Progenitor cell of endocrine pancreas (in vitro differentiated cells): ENCODE results near the gene ZBTB49. TPM values are rescaled to one million over a fixed set of nuclear protein-coding genes. Genes with fewer than 3 reads are reported as not detected.
"Not testable (repeated sequence)": the region's sequence is repeated elsewhere in the genome, so short reads cannot be mapped to it uniquely, and the experiment has no call there.

Experiments used
- DNase-seq: peaks from one replicate; pipeline ENCODE4 v3.0.0; 2021; ENCODE audit warnings: low spot score; ENCODE audit not compliant: unreplicated experiment
- H3K27ac Mint-ChIP-seq: 2 replicates; pipeline ENCODE4 v1.8.0; 2021; ENCODE audit warnings: mild to moderate bottlenecking, moderate library complexity, mixed read lengths
- H3K27me3 Mint-ChIP-seq: 2 replicates; pipeline ENCODE4 v1.8.0; 2021; ENCODE audit warnings: mixed read lengths
- H3K36me3 Mint-ChIP-seq: 2 replicates; pipeline ENCODE4 v1.8.0; 2022; ENCODE audit warnings: mixed read lengths; ENCODE audit not compliant: insufficient read depth
- H3K4me1 Mint-ChIP-seq: 2 replicates; pipeline ENCODE4 v1.8.0; 2021; ENCODE audit warnings: low read depth, mixed read lengths
- H3K4me3 Mint-ChIP-seq: 2 replicates; pipeline ENCODE4 v1.8.0; 2021; ENCODE audit warnings: low read depth, mild to moderate bottlenecking, moderate library complexity, mixed read lengths
- H3K9me3 Mint-ChIP-seq: 2 replicates; pipeline ENCODE4 v1.8.0; 2021; ENCODE audit warnings: low read depth, mixed read lengths
- CTCF ChIP-seq: fragments of 200-600 bp; sonication (generic); IDR thresholded peaks from one replicate; pipeline ENCODE4 v1.5.0; 2021; ENCODE audit warnings: antibody characterized with exemption, mild to moderate bottlenecking; ENCODE audit not compliant: unreplicated experiment
- total RNA-seq: library from RNA; stranded (reverse); gene quantifications from 2 replicates; pipeline ENCODE4 v1.2.1, GENCODE V29; 2021

The ZBTB49 gene
- total RNA-seq, 1 donor from 2014 or later: 12.5 TPM

DNA sequence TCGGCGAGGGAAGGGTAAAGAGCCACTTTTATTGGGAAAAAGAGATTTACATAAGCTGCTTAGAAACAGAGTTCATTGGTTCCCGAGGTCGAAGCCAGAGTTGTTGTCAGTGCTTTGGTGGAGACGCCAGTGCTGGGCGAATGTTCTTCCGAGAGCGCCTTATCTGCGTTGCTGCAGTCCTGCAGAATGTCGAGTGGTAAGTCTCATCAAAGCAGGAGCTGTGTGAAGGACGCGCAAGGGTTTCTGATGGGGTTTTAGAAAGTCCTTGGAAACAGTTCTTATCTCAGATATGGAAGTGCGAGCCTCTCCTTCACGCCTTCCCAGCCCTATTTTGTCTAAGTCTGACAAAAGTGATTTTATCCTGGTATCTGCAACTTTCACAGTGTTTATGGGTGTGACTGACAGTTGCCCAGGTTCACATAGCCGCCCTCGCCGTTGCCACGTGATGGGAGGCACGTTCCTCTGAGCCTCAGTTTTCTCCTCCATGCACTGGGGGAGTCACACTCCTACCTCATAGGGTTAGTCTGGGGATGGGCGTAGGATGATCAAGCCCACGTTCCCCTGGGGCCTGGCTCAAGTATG lies 49.5 kb downstream of the ZBTB49 start:
- H3K27ac Mint-ChIP-seq: peak overlapping the region; percentile 26
- H3K4me3 Mint-ChIP-seq: no peak overlapping the region
- TF ChIP-seq CTCF: no peak
- no peaks in the 10 kb centered on the region for H3K9me3 Mint-ChIP-seq
- H3K36me3 Mint-ChIP-seq: no peaks in the 10 kb centered on the region
- peaks cover 22% of the 10 kb centered on the region for H3K27me3 Mint-ChIP-seq
- peaks cover 3% of the 10 kb centered on the region for H3K4me1 Mint-ChIP-seq
- no peak for DNase-seq

GRCh38 chr4:4341861-4342650 lies 52.0 kb downstream of the ZBTB49 start:
- no peak for TF ChIP-seq CTCF
- peaks cover 22% of the 10 kb centered on the region for H3K27me3 Mint-ChIP-seq
- no peaks in the 10 kb centered on the region for H3K9me3 Mint-ChIP-seq
- H3K27ac Mint-ChIP-seq: no peak overlapping the region
- DNase-seq: no peak
- no peak overlapping the region for H3K4me3 Mint-ChIP-seq
- H3K36me3 Mint-ChIP-seq: no peaks in the 10 kb centered on the region
- no peaks in the 10 kb centered on the region for H3K4me1 Mint-ChIP-seq

DNA sequence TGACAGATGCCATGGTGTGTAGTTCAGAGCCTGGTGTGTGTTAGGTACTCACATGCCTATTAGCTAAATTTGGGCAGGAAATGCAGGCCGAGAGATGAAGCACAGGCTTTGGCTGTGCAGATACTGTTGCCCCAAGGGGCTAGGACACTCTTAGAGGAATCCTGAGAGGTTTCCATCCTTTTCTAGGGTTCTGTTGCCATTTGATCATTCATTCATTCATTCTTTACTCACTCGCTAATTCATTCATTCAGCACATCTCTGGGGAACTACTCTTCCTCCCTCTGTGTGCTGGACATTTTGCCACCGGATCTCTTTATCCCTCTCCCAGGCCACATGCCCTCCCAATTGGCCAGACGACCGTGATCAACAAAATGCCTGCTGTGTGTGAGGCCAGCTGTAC lies 53.0 kb downstream of the ZBTB49 start:
- Mint-ChIP-seq H3K36me3 (no peaks in the 10 kb centered on the region), H3K27ac (no peak overlapping the region), H3K9me3 (no peaks in the 10 kb centered on the region), H3K27me3 (peaks cover 14% of the 10 kb centered on the region), H3K4me3 (no peak overlapping the region), H3K4me1 (no peaks in the 10 kb centered on the region)
- no peak for DNase-seq
- TF ChIP-seq CTCF: no peak

GRCh38 chr4:4344915-4345527 lies 55.0 kb downstream of the ZBTB49 start:
- Mint-ChIP-seq H3K4me3 (no peak overlapping the region), H3K27ac (no peak overlapping the region), H3K4me1 (no peaks in the 10 kb centered on the region), H3K36me3 (no peaks in the 10 kb centered on the region), H3K27me3 (peaks cover 4% of the 10 kb centered on the region), H3K9me3 (peaks cover 3% of the 10 kb centered on the region)
- TF ChIP-seq CTCF: no peak
- DNase-seq: no peak

- no peak for DNase-seq
- no peak for TF ChIP-seq CTCF
- Mint-ChIP-seq H3K27ac (no peak overlapping the region), H3K27me3 (peaks cover 2% of the 10 kb centered on the region), H3K9me3 (peaks cover 3% of the 10 kb centered on the region), H3K4me1 (no peaks in the 10 kb centered on the region), H3K4me3 (no peak overlapping the region), H3K36me3 (no peaks in the 10 kb centered on the region)
These were observed 57.5 kb downstream of the ZBTB49 start for GRCh38 chr4:4347585-4347984.

DNA sequence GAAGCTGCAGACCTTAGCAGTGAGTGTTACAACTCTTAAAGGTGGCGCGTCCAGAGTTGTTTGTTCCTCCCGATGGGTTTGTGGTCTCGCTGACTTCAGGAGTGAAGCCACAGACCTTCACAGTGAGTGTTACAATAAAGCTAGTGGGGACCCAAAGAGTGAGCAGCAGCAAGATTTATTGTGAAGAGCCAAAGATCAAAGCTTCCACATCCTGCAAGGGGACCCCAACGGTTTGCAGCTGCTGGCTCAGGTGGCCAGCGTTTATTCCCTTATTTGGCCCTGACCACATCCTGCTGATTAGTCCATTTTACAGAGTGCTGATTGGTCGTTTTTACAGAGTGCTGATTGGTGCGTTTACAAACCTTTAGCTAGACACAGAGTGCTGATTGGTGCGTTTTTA lies 58.5 kb downstream of the ZBTB49 start:
- DNase-seq, H3K9me3 Mint-ChIP-seq, H3K27me3 Mint-ChIP-seq, H3K4me1 Mint-ChIP-seq, H3K4me3 Mint-ChIP-seq, H3K36me3 Mint-ChIP-seq, H3K27ac Mint-ChIP-seq: not testable (repeated sequence)
